Measurements from ENCODE around the gene MAGEA9B.
"Not testable (repeated sequence)": the region's sequence is repeated elsewhere in the genome, so short reads cannot be mapped to it uniquely, and the experiment has no call there.

Gene MAGEA9B

DNA sequence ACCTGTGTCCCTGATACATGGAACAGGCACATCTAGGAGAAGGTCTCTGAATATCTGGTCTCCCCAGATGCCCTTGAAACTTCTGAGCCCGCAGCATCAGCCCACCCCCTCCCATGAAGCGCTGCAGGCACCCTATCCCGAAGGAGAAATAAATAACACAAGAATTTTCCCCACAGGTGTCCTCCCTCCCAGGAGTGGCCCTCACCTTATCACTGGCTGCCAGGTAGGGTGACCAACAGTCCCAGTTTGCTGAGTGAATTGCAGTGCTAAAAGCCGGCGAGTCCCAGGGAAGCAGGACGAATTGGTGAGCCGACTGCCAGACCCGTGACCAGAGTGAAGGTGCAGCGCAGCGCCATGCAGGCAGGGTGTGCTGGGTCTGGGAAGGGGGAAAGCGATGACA is 53.3 kb downstream of the MAGEA9B start:
- not testable (repeated sequence) for DNase-seq

DNA sequence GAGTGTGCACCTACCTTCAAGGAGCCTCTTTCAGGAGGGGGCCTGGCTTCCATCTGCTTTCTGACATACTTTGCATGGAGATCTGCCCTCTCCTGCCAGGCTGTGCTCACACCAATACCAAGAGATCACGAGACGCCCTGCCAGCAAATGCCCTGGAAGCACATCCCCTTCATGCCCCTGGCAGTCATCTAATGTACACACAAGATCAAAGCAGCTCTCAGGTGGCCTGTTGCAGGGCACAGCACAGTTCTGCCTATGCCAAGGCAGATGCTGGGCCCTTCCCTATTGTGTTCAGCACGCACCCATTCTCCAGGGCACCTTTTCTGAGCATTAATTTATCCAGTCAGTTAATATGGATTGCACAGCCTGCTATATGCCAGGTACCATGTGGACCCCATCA is 54.4 kb downstream of the MAGEA9B start:
- DNase-seq = not testable (repeated sequence)

All from activated naive CD4-positive, alpha-beta T cell (primary cell).